Endothelial cell of hepatic sinusoid (primary cell): ENCODE measurements around the gene GIGYF1.

ENCODE experiments used
- in situ Hi-C: cut with HindIII; loops from 2 replicates; pipeline ENCODE4 v1.10.0; 2017; ENCODE audit warnings: low sequenced_read_pairs

The GIGYF1 gene

GRCh38 chr7:100714725-100715124, 20.7 kb upstream of the GIGYF1 start:
- in situ Hi-C loops = loop anchor here (5.0 to 25.0 kb wide), 2 partner anchors 53 to 123 kb away; partner anchors contain the start of gene EPHB4

- in situ Hi-C loops = loop anchor here (5.0 to 25.0 kb wide), 2 partner anchors 56 to 126 kb away; partner anchors contain the start of gene EPHB4
Measured at GRCh38 chr7:100711369-100711768, 17.3 kb upstream of the GIGYF1 start.

GRCh38 chr7:100710452-100710851, 16.4 kb upstream of the GIGYF1 start:
- in situ Hi-C loops = loop anchor here (5.0 to 25.0 kb wide), 2 partner anchors 57 to 127 kb away; partner anchors contain the start of gene EPHB4

GRCh38 chr7:100708395-100708794, 14.3 kb upstream of the GIGYF1 start:
- in situ Hi-C loops = loop anchor here (25.0 kb wide), 1 partner anchor 129 kb away; the partner anchor contains the start of gene EPHB4

- in situ Hi-C loops = loop anchor here (25.0 kb wide), 1 partner anchor 131 kb away; the partner anchor contains the start of gene EPHB4
Measured at GRCh38 chr7:100706672-100707311, 12.7 kb upstream of the GIGYF1 start.

- in situ Hi-C loops = loop anchor here (25.0 kb wide), 1 partner anchor 131 kb away; the partner anchor contains the start of gene EPHB4
Measured at GRCh38 chr7:100705753-100706671, 12.0 kb upstream of the GIGYF1 start, which contains the start of gene POP7. Gene POP7, plus strand, starts transcription at chr7:100706121. Its CDS starts 710 bp downstream, at chr7:100706831.

GRCh38 chr7:100705320-100705752, 11.3 kb upstream of the GIGYF1 start:
- in situ Hi-C loops = loop anchor here (25.0 kb wide), 1 partner anchor 132 kb away; the partner anchor contains the start of gene EPHB4

GRCh38 chr7:100701089-100701488, 7.0 kb upstream of the GIGYF1 start:
- in situ Hi-C loops = loop anchor here (25.0 kb wide), 1 partner anchor 136 kb away; the partner anchor contains the start of gene EPHB4

GRCh38 chr7:100699018-100699417, 5.0 kb upstream of the GIGYF1 start:
- in situ Hi-C loops = no loop called here

- in situ Hi-C loops = no loop called here
Measured at GRCh38 chr7:100696123-100696521, 2.1 kb upstream of the GIGYF1 start.

- in situ Hi-C loops = no loop called here
Measured at GRCh38 chr7:100693312-100694097, 545 bp downstream of the GIGYF1 start.

- in situ Hi-C loops = no loop called here
Measured at GRCh38 chr7:100692578-100692961, 1.5 kb downstream of the GIGYF1 start.

- in situ Hi-C loops = no loop called here
Measured at GRCh38 chr7:100691676-100692577, 2.1 kb downstream of the GIGYF1 start.

GRCh38 chr7:100689230-100690135, 4.6 kb downstream of the GIGYF1 start:
- in situ Hi-C loops = no loop called here

GRCh38 chr7:100688326-100688860, 5.7 kb downstream of the GIGYF1 start:
- in situ Hi-C loops = no loop called here

GRCh38 chr7:100687751-100688300, 6.2 kb downstream of the GIGYF1 start:
- in situ Hi-C loops = no loop called here

GRCh38 chr7:100687261-100687660, 6.8 kb downstream of the GIGYF1 start:
- in situ Hi-C loops = no loop called here

GRCh38 chr7:100686822-100687211, 7.2 kb downstream of the GIGYF1 start:
- in situ Hi-C loops = no loop called here
